ENCODE results near the gene SF3B6. TPM values are rescaled to one million over a fixed set of nuclear protein-coding genes. Genes with fewer than 3 reads are reported as not detected.

The SF3B6 gene
- total RNA-seq, 1 experiment from 2014 or later: 132 TPM

GRCh38 chr2:24046599-24046929 lies 29.6 kb downstream of the SF3B6 start:
- Histone ChIP-seq H3T11ph (ENCODE audit: low read length) (no peak overlapping the region), H3K14ac (ENCODE audit: insufficient read depth, low read length) (no peak overlapping the region), H2BK120ac (ENCODE audit: low read depth, low read length, poor library complexity, severe bottlenecking) (no peak overlapping the region), H3K79me1 (ENCODE audit: insufficient read depth, low read depth, low read length, poor library complexity, severe bottlenecking) (no peaks in the 10 kb centered on the region), H3K4ac (ENCODE audit: low read depth, low read length) (no peak overlapping the region), H4K20me1 (ENCODE audit: control insufficient read depth, insufficient read depth, insufficient read length) (peaks cover 5% of the 10 kb centered on the region), H4K5ac (ENCODE audit: insufficient read length, low read depth, low read length) (no peak overlapping the region), H3K9me3 (ENCODE audit: control insufficient read depth, low read depth, low read length) (no peaks in the 10 kb centered on the region), H3K23ac (ENCODE audit: insufficient read length, low read depth, low read length) (no peak overlapping the region), H2BK15ac (ENCODE audit: low read depth, low read length) (no peak overlapping the region), H3K23me2 (ENCODE audit: insufficient read length, low read depth, low read length, poor library complexity, severe bottlenecking) (peaks cover 9% of the 10 kb centered on the region), H3K27me3 (ENCODE audit: insufficient read depth, low read length) (no peaks in the 10 kb centered on the region), H3K4me1 (ENCODE audit: insufficient read depth, low read length) (0 out of 2 replicates have a peak, but pooled peaks cover 1% of the 10 kb centered on the region), H3K79me2 (ENCODE audit: insufficient read depth, low read length) (peaks cover 2% of the 10 kb centered on the region; the same call in 1 of the 2 replicates), H2AK5ac (ENCODE audit: insufficient read length, low read length) (no peak overlapping the region), H2BK12ac (ENCODE audit: insufficient read length, low read depth, low read length) (no peak overlapping the region), H4K91ac (ENCODE audit: insufficient read length, low read depth, low read length) (no peak overlapping the region), H3K27ac (ENCODE audit: insufficient read length, low read depth, low read length) (no peak overlapping the region), H3K18ac (ENCODE audit: insufficient read length, low read depth, low read length) (no peak overlapping the region), H2AFZ (ENCODE audit: low read length) (no peak overlapping the region), H3K4me2 (ENCODE audit: insufficient read depth, insufficient read length, low read length) (peak overlapping the region; percentile 97), H4K8ac (replicated peaks; ENCODE audit: insufficient read length, low read depth, low read length) (no peak overlapping the region), H3K9ac (ENCODE audit: extremely low read depth, insufficient read length, low read length) (peak overlapping the region; percentile 89), H3K56ac (ENCODE audit: insufficient read length, low read depth, low read length) (no peak overlapping the region), H2BK20ac (ENCODE audit: low read depth, low read length, poor library complexity, severe bottlenecking) (no peak overlapping the region), H2BK5ac (ENCODE audit: insufficient read length, low read length) (no peak overlapping the region)
- no peak for DNase-seq
- no CpG with 5 or more reads among the region's 2 CpGs for WGBS (ENCODE audit: extremely low coverage, insufficient read length, low lambda C conversion rate)
- Mint-ChIP-seq H3K4me1 (peaks cover 15 to 22% of the 10 kb centered on the region in 2 experiments), H3K4me3 (peak overlapping the region; percentile 97 to 99), H3K27ac (no peak overlapping the region), H3K9me3 (no peaks in the 10 kb centered on the region), H3K27me3 (ENCODE audit: low read depth) (no peaks in the 10 kb centered on the region), H3K36me3 (ENCODE audit: insufficient read depth in 1 of 3, low read depth in 3 of 3) (peaks cover 0 to 7% (median 6%) of the 10 kb centered on the region in 3 experiments; a peak in 5 of 7 replicates)
- no peak for TF ChIP-seq CTCF (conservative IDR thresholded peaks at IDR 0.05)
